Stimulated activated CD8-positive, alpha-beta memory T cell treated with anti-CD3 and anti-CD28 coated beads, Interleukin-15, amount 100 ng/mL, for 24 hours (primary cell): Measurements from ENCODE around the gene HNRNPA3.
"Not testable (repeated sequence)": the region's sequence is repeated elsewhere in the genome, so short reads cannot be mapped to it uniquely, and the experiment has no call there.

Experiments used
- DNase-seq: peaks from one replicate; pipeline ENCODE4 v3.0.0-alpha.2; 2020; ENCODE audit warnings: low read depth

Gene HNRNPA3

GRCh38 chr2:177234267-177234666 lies 21.7 kb downstream of the HNRNPA3 start:
- no peak for DNase-seq

- DNase-seq: no peak
Measured at GRCh38 chr2:177235855-177236437, 23.4 kb downstream of the HNRNPA3 start.

GRCh38 chr2:177237932-177238331 lies 25.3 kb downstream of the HNRNPA3 start:
- no peak for DNase-seq

- no peak for DNase-seq
Measured at GRCh38 chr2:177239053-177239452, 26.5 kb downstream of the HNRNPA3 start.

- no peak for DNase-seq
Measured at GRCh38 chr2:177239932-177240630, 27.5 kb downstream of the HNRNPA3 start.

GRCh38 chr2:177241711-177242120 lies 29.1 kb downstream of the HNRNPA3 start:
- DNase-seq: no peak

- DNase-seq: no peak
Measured at GRCh38 chr2:177242121-177242987, 29.8 kb downstream of the HNRNPA3 start.

GRCh38 chr2:177243073-177243472 lies 30.5 kb downstream of the HNRNPA3 start:
- DNase-seq: no peak

GRCh38 chr2:177243476-177243875 lies 30.9 kb downstream of the HNRNPA3 start:
- no peak for DNase-seq

GRCh38 chr2:177244244-177244771 lies 31.7 kb downstream of the HNRNPA3 start:
- DNase-seq: no peak

GRCh38 chr2:177245010-177245422 lies 32.4 kb downstream of the HNRNPA3 start:
- no peak for DNase-seq

- DNase-seq: no peak
Measured at GRCh38 chr2:177246000-177246399, 33.4 kb downstream of the HNRNPA3 start.

- DNase-seq: not testable (repeated sequence)
Measured at GRCh38 chr2:177246523-177247030, 34.0 kb downstream of the HNRNPA3 start.

- no peak for DNase-seq
Measured at GRCh38 chr2:177247693-177248262, 35.2 kb downstream of the HNRNPA3 start.

- DNase-seq: no peak
Measured at GRCh38 chr2:177249038-177249437, 36.4 kb downstream of the HNRNPA3 start.

- no peak for DNase-seq
Measured at GRCh38 chr2:177250461-177250860, 37.9 kb downstream of the HNRNPA3 start.

GRCh38 chr2:177251165-177251542 lies 38.6 kb downstream of the HNRNPA3 start:
- no peak for DNase-seq

GRCh38 chr2:177252808-177253531 lies 40.4 kb downstream of the HNRNPA3 start:
- DNase-seq: no peak

- no peak for DNase-seq
Measured at GRCh38 chr2:177253704-177254103, 41.1 kb downstream of the HNRNPA3 start.

- DNase-seq: no peak
Measured at GRCh38 chr2:177254433-177255226, 42.0 kb downstream of the HNRNPA3 start.

- DNase-seq: no peak
Measured at GRCh38 chr2:177255227-177255601, 42.6 kb downstream of the HNRNPA3 start.
